HEK293 (cell line): ENCODE data around the gene RNF166.

Source experiments
- HIC1 ChIP-seq: fragments of 450-650 bp; formaldehyde crosslinking; IDR thresholded peaks from 2 replicates; pipeline ENCODE4 v1.5.1; 2016; ENCODE audit warnings: missing biosample characterization, missing genetic modification characterization
- MEIS1 ChIP-seq: sonication (generic); formaldehyde crosslinking; IDR thresholded peaks from 2 replicates; pipeline ENCODE4 v1.8.1; 2022; ENCODE audit warnings: missing genetic modification reagents, mild to moderate bottlenecking, borderline replicate concordance
- PRDM1 ChIP-seq: fragments of 450-650 bp; formaldehyde crosslinking; IDR thresholded peaks from 2 replicates; pipeline ENCODE4; 2016; ENCODE audit warnings: missing biosample characterization, missing genetic modification characterization
- REST ChIP-seq: fragments of 450-650 bp; formaldehyde crosslinking; IDR thresholded peaks from 2 replicates; pipeline ENCODE4 v1.5.1; 2016; ENCODE audit warnings: missing biosample characterization, missing genetic modification characterization
- SALL2 ChIP-seq: fragments of 450-650 bp; formaldehyde crosslinking; IDR thresholded peaks from 2 replicates; pipeline ENCODE4 v1.5.0; 2017; ENCODE audit warnings: missing biosample characterization, mild to moderate bottlenecking, missing genetic modification characterization, borderline replicate concordance
- SP3 ChIP-seq: fragments of 450-650 bp; formaldehyde crosslinking; IDR thresholded peaks from 2 replicates; pipeline ENCODE4 v1.5.1; 2016; ENCODE audit warnings: missing biosample characterization, missing genetic modification characterization
- WT1 ChIP-seq: fragments of 450-650 bp; formaldehyde crosslinking; IDR thresholded peaks from 2 replicates; pipeline ENCODE4 v1.5.1; 2016; ENCODE audit warnings: missing biosample characterization, missing genetic modification characterization
- ZBTB8A ChIP-seq: fragments of 450-650 bp; formaldehyde crosslinking; IDR thresholded peaks from 2 replicates; pipeline ENCODE4 v1.5.1; 2016; ENCODE audit warnings: missing biosample characterization, missing genetic modification characterization
- ZFP41 ChIP-seq: fragments of 450-650 bp; formaldehyde crosslinking; IDR thresholded peaks from 2 replicates; pipeline ENCODE4 v1.5.1; 2016; ENCODE audit warnings: missing biosample characterization, missing genetic modification characterization, borderline replicate concordance
- ZNF112 ChIP-seq: fragments of 450-650 bp; formaldehyde crosslinking; IDR thresholded peaks from 2 replicates; pipeline ENCODE4 v1.5.0; 2017; ENCODE audit warnings: missing biosample characterization, missing genetic modification characterization
- ZNF114 ChIP-seq: fragments of 450-650 bp; formaldehyde crosslinking; IDR thresholded peaks from 2 replicates; pipeline ENCODE4 v1.5.0; 2017; ENCODE audit warnings: missing biosample characterization, missing genetic modification characterization
- ZNF202 ChIP-seq: fragments of 450-650 bp; formaldehyde crosslinking; IDR thresholded peaks from 2 replicates; pipeline ENCODE4 v1.5.1; 2016; ENCODE audit warnings: missing biosample characterization, missing genetic modification characterization, borderline replicate concordance
- ZNF223 ChIP-seq: fragments of 450-650 bp; formaldehyde crosslinking; IDR thresholded peaks from 2 replicates; pipeline ENCODE4 v1.5.1; 2016; ENCODE audit warnings: missing biosample characterization, missing genetic modification characterization
- ZNF239 ChIP-seq: fragments of 450-650 bp; formaldehyde crosslinking; IDR thresholded peaks from 2 replicates; pipeline ENCODE4 v1.5.1; 2016; ENCODE audit warnings: missing biosample characterization, missing genetic modification characterization
- ZNF248 ChIP-seq: fragments of 450-650 bp; formaldehyde crosslinking; IDR thresholded peaks from 2 replicates; pipeline ENCODE4 v1.5.1; 2017; ENCODE audit warnings: missing biosample characterization, missing genetic modification characterization
- ZNF274 ChIP-seq, 2 experiments: fragments of 200-500 bp in 1 of 2; fragments of 450-650 bp in 1 of 2; sonication (Bioruptor generic) in 1 of 2; formaldehyde crosslinking in 1 of 2; IDR thresholded peaks; 2 replicates each; pipeline versions ENCODE4 v1.5.1 to v1.6.1; 2014 to 2016; ENCODE audit warnings: borderline replicate concordance in 1 of 2, inconsistent platforms in 1 of 2, low read length in 1 of 2, missing biosample characterization in 1 of 2, missing genetic modification characterization in 1 of 2
- ZNF354C ChIP-seq: fragments of 450-650 bp; formaldehyde crosslinking; IDR thresholded peaks from 2 replicates; pipeline ENCODE4 v1.5.1; 2016; ENCODE audit warnings: missing biosample characterization, missing genetic modification characterization, low read depth, borderline replicate concordance
- ZNF423 ChIP-seq: fragments of 450-650 bp; formaldehyde crosslinking; IDR thresholded peaks from 2 replicates; pipeline ENCODE4 v1.5.1; 2016; ENCODE audit warnings: missing biosample characterization, missing genetic modification characterization
- ZNF510 ChIP-seq: fragments of 450-650 bp; formaldehyde crosslinking; IDR thresholded peaks from 2 replicates; pipeline ENCODE4 v1.5.1; 2018; ENCODE audit warnings: mild to moderate bottlenecking, missing genetic modification characterization, missing biosample characterization; ENCODE audit not compliant: insufficient replicate concordance
- ZNF521 ChIP-seq: fragments of 450-650 bp; formaldehyde crosslinking; IDR thresholded peaks from 2 replicates; pipeline ENCODE4 v1.5.1; 2017; ENCODE audit warnings: missing biosample characterization, mild to moderate bottlenecking, missing genetic modification characterization
- ZNF544 ChIP-seq: fragments of 450-650 bp; formaldehyde crosslinking; IDR thresholded peaks from 2 replicates; pipeline ENCODE4 v1.5.0; 2017; ENCODE audit warnings: missing biosample characterization, missing genetic modification characterization
- ZNF610 ChIP-seq: fragments of 450-650 bp; formaldehyde crosslinking; IDR thresholded peaks from 2 replicates; pipeline ENCODE4 v1.5.1; 2016; ENCODE audit warnings: missing biosample characterization, missing genetic modification characterization, borderline replicate concordance
- ZNF660 ChIP-seq: fragments of 450-650 bp; IDR thresholded peaks from 2 replicates; pipeline ENCODE4 v1.5.1; 2018; ENCODE audit warnings: missing biosample characterization, mild to moderate bottlenecking, missing genetic modification characterization
- ZNF670 ChIP-seq: fragments of 450-650 bp; formaldehyde crosslinking; IDR thresholded peaks from 2 replicates; pipeline ENCODE4 v1.5.1; 2016; ENCODE audit warnings: missing biosample characterization, missing genetic modification characterization, low read depth
- ZNF692 ChIP-seq: fragments of 450-650 bp; formaldehyde crosslinking; IDR thresholded peaks from 2 replicates; pipeline ENCODE4 v1.5.1; 2016; ENCODE audit warnings: missing biosample characterization, missing genetic modification characterization
- ZNF785 ChIP-seq: fragments of 450-650 bp; formaldehyde crosslinking; IDR thresholded peaks from 2 replicates; pipeline ENCODE4 v1.5.1; 2016; ENCODE audit warnings: missing biosample characterization, missing genetic modification characterization
- ZNF830 ChIP-seq: fragments of 450-650 bp; IDR thresholded peaks from 2 replicates; pipeline ENCODE4 v1.5.0; 2018; ENCODE audit warnings: missing biosample characterization, missing genetic modification characterization, low read depth, mild to moderate bottlenecking, moderate library complexity
- ZSCAN30 ChIP-seq: fragments of 450-650 bp; IDR thresholded peaks from 2 replicates; pipeline ENCODE4 v1.5.1; 2018; ENCODE audit warnings: missing biosample characterization, mild to moderate bottlenecking, missing genetic modification characterization, moderate library complexity
- TF ChIP-seq, protein P1 (sequence below): sonication (generic); formaldehyde crosslinking; IDR thresholded peaks from 2 replicates; pipeline ENCODE4 v1.8.1; 2022; ENCODE audit warnings: mild to moderate bottlenecking, moderate library complexity, missing genetic modification reagents
- TF ChIP-seq, protein P2 (sequence below): fragments of 450-650 bp; formaldehyde crosslinking; IDR thresholded peaks from 2 replicates; pipeline ENCODE4 v1.5.1; 2016; ENCODE audit warnings: missing biosample characterization, missing genetic modification characterization, borderline replicate concordance

RNF166 gene

GRCh38 chr16:88732172-88732960 lies 26.2 kb upstream of the RNF166 start (continued):
- TF ChIP-seq, protein P1, sequence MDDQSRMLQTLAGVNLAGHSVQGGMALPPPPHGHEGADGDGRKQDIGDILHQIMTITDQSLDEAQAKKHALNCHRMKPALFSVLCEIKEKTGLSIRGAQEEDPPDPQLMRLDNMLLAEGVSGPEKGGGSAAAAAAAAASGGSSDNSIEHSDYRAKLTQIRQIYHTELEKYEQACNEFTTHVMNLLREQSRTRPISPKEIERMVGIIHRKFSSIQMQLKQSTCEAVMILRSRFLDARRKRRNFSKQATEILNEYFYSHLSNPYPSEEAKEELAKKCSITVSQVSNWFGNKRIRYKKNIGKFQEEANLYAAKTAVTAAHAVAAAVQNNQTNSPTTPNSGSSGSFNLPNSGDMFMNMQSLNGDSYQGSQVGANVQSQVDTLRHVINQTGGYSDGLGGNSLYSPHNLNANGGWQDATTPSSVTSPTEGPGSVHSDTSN (CRISPR knock-in tag) = no peak
- TF ChIP-seq ZSCAN30 (tag by site-specific recombination) = no peak
- no peak for TF ChIP-seq WT1 (tag by site-specific recombination)
- TF ChIP-seq, protein P2, sequence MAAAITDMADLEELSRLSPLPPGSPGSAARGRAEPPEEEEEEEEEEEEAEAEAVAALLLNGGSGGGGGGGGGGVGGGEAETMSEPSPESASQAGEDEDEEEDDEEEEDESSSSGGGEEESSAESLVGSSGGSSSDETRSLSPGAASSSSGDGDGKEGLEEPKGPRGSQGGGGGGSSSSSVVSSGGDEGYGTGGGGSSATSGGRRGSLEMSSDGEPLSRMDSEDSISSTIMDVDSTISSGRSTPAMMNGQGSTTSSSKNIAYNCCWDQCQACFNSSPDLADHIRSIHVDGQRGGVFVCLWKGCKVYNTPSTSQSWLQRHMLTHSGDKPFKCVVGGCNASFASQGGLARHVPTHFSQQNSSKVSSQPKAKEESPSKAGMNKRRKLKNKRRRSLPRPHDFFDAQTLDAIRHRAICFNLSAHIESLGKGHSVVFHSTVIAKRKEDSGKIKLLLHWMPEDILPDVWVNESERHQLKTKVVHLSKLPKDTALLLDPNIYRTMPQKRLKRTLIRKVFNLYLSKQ (tag by site-specific recombination) = no peak
- TF ChIP-seq ZNF112 (tag by site-specific recombination) = no peak
- TF ChIP-seq ZNF114 (tag by site-specific recombination) = no peak
- no peak for TF ChIP-seq ZNF223
- no peak for TF ChIP-seq ZNF830 (tag by site-specific recombination)
- no peak for TF ChIP-seq ZBTB8A
- TF ChIP-seq ZNF423 = no peak
- no peak for TF ChIP-seq ZNF510 (tag by site-specific recombination)
- TF ChIP-seq ZNF785 (tag by site-specific recombination) = no peak
- no peak for TF ChIP-seq ZNF202
- no peak for TF ChIP-seq ZNF354C (tag by site-specific recombination)
- no peak for TF ChIP-seq REST (tag by site-specific recombination)
- no peak for TF ChIP-seq ZNF248 (tag by site-specific recombination)
- TF ChIP-seq PRDM1 = no peak
- TF ChIP-seq HIC1 (tag by site-specific recombination) = peak; percentile 53
- TF ChIP-seq ZNF274 (IDR thresholded peaks at IDR 0.05; ENCODE audit: low read length) = no peak
- TF ChIP-seq ZNF274 (tag by site-specific recombination; IDR thresholded peaks at IDR 0.05; ENCODE audit: borderline replicate concordance) = no peak
- TF ChIP-seq ZNF610 (tag by site-specific recombination) = no peak
- TF ChIP-seq ZNF660 (tag by site-specific recombination) = no peak
- TF ChIP-seq ZFP41 = no peak
- TF ChIP-seq ZNF521 (tag by site-specific recombination) = no peak
- no peak for TF ChIP-seq ZNF670 (tag by site-specific recombination)
- TF ChIP-seq ZNF544 (tag by site-specific recombination) = no peak
- TF ChIP-seq ZNF692 (tag by site-specific recombination) = peak; percentile 79
- TF ChIP-seq MEIS1 (CRISPR knock-in tag) = no peak
- no peak for TF ChIP-seq SP3 (tag by site-specific recombination)
- no peak for TF ChIP-seq ZNF239
- TF ChIP-seq SALL2 (tag by site-specific recombination) = no peak
